Astrocyte of the cerebellum (primary cell): ENCODE results near the gene STX7.

Source experiments
- DNase-seq: peaks from one replicate; pipeline ENCODE4 v3.0.0-alpha.2; 2011; ENCODE audit warnings: low read depth
- H3K4me3 ChIP-seq: 2 replicates; pipeline ENCODE4 v1.5.1; 2011; ENCODE audit warnings: mild to moderate bottlenecking, low read depth, low read length, moderate library complexity
- in situ Hi-C: cut with HindIII; loops from 2 replicates; pipeline ENCODE4 v1.10.0; 2017; ENCODE audit warnings: low sequenced_read_pairs
- TF ChIP-seq, protein P1 (sequence below): IDR thresholded peaks from 2 replicates; pipeline ENCODE4 v1.5.1; 2012; ENCODE audit warnings: low read length, low read depth, moderate library complexity, mild to moderate bottlenecking; ENCODE audit errors: missing control alignments

STX7 gene

DNA sequence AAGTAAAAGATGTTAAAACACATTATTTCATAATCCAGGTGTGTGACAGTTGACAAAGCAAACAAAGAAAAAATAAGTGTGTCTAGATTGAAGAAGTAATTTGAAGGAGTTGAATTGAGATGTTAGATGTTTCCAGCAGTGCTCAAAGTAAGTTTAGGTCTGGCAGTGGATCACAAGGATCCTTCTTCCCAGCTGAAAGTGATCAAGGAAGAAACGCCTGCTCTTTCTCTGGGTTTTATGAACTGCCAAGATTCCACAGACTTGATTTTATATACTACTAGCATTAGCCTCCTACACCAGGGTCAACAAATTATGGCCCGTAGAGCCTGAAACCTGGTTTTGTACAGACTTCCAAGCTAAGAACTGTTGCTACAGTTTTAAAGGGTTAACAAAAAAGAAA is 30.3 kb downstream of the STX7 start:
- H3K4me3 ChIP-seq: no peak overlapping the region
- in situ Hi-C loops: loop anchor here (10.0 kb wide), 1 partner anchor 188 kb away; no protein-coding TSS in a partner anchor
- DNase-seq: no peak
- TF ChIP-seq, protein P1, sequence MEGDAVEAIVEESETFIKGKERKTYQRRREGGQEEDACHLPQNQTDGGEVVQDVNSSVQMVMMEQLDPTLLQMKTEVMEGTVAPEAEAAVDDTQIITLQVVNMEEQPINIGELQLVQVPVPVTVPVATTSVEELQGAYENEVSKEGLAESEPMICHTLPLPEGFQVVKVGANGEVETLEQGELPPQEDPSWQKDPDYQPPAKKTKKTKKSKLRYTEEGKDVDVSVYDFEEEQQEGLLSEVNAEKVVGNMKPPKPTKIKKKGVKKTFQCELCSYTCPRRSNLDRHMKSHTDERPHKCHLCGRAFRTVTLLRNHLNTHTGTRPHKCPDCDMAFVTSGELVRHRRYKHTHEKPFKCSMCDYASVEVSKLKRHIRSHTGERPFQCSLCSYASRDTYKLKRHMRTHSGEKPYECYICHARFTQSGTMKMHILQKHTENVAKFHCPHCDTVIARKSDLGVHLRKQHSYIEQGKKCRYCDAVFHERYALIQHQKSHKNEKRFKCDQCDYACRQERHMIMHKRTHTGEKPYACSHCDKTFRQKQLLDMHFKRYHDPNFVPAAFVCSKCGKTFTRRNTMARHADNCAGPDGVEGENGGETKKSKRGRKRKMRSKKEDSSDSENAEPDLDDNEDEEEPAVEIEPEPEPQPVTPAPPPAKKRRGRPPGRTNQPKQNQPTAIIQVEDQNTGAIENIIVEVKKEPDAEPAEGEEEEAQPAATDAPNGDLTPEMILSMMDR: no peak

DNA sequence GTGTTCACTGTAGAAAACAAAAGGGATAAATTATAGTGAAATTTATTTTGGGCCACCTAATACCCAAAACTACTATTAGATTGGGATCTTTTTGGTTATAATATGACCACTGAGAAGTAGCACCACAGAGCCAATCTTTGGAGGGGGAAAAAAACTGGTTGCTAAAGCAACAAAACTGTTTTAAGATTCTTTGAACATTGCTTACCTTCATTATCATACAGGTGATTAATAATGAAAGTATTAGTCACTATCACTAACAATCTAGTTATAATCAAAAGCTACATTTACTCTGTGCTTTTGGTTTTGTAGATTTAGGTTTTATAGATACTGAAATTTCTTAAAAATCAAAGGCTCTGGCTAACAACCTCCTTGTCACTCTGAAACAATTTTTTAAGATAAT is 31.7 kb downstream of the STX7 start:
- no peak for DNase-seq
- no peak overlapping the region for H3K4me3 ChIP-seq
- in situ Hi-C loops: loop anchor here (10.0 kb wide), 1 partner anchor 186 kb away; no protein-coding TSS in a partner anchor
- TF ChIP-seq, protein P1: no peak

DNA sequence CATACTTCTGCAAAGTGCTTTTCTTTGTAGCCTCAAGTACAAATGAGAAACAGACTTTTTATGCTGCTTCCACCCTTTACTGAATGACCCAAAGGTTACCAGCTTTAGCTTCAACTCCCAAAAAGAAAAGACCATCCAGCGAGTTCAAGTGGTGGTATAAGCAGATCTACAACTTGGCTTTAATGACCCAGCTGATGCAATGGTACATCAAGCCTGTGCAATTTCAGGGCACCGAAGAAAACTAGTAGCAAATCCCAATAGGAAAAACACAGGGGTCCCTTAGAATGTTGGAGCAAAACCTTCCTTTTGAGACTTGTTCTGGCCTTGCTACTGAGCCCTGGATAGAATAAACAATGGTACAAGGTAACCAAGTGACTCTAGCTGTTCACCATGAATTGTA is 33.8 kb downstream of the STX7 start:
- DNase-seq: no peak
- H3K4me3 ChIP-seq: no peak overlapping the region
- in situ Hi-C loops: no loop called here
- TF ChIP-seq, protein P1: no peak

DNA sequence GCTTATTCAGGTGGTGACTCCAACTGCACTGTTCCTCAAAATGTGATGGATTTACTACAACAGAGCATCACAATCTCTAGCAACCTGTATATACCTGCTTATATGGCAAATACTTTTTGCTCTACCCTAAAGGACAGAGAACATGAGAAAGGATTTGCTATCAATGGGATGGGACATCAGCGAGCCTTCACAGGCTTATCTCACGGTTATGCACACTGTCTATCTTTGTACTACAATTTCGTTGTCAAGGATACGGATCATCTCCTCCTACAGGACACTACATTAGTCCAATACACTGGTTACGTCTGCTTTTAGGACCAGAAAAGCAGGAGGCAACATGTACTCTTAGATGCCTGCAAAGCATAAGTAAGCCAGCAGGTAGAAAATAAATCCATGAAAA is 34.2 kb downstream of the STX7 start:
- H3K4me3 ChIP-seq: no peak overlapping the region
- TF ChIP-seq, protein P1: no peak
- no peak for DNase-seq
- in situ Hi-C loops: no loop called here

DNA sequence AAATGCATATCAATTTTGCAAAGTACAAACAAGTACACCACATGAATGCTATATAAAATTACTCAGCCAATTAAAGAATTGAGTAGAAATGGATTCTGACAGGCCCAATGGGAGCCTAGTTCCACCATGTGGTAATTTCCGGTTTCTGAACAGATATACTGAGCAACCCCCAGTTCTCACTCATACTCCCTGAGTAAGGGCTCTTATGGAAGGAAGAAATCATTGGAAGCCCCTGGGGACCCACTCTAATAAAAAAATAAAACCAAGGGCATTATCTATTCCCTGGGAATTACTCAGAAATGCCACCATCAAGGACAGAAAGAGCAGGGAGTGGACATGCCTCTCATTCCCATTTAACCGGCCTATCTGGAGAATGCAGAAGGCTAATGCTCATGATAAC is 34.6 kb downstream of the STX7 start:
- TF ChIP-seq, protein P1: no peak
- no peak overlapping the region for H3K4me3 ChIP-seq
- in situ Hi-C loops: no loop called here
- DNase-seq: no peak

DNA sequence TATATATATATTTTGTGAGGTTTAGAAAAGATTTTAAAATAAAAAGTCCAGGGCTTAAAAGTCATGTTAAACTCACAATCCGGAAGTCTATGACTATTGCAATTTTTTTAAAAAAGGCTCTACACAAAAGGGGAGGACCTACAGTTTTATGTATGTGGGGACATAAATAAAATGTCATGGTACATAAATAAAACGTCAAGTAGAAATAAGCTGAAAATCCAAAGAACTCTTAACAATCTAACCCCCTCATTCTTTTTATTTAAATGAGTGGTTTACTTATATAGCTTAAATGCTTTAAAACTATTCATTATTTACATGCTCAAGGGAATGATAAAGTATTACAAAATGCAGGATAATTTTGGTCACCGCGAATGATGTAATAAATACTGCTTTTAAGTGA is 36.2 kb downstream of the STX7 start:
- DNase-seq: no peak
- TF ChIP-seq, protein P1: no peak
- H3K4me3 ChIP-seq: no peak overlapping the region
- in situ Hi-C loops: no loop called here

DNA sequence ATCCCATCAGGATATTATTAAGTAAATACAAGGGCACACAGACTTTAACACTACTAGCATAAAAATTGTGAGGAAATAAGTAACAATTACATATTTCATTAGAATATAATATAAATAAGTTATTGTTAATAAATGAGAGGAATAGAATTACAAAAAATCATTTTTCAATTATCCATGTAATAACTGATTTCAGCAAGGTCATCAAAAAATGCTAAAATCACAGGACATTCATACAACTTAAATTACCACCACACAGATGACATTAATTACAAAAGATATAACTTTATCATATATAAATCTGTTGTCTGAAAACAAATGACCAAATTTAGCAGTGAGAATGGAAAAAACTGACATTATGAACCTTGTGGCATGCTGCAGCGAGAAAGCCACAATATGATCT is 37.0 kb downstream of the STX7 start:
- in situ Hi-C loops: no loop called here
- H3K4me3 ChIP-seq: no peak overlapping the region
- DNase-seq: no peak
- TF ChIP-seq, protein P1: no peak
